IMR-90 (cell line): Measurements from ENCODE around the gene KLHDC9. TPM values are rescaled to one million over a fixed set of nuclear protein-coding genes. Genes with fewer than 3 reads are reported as not detected.
"Not testable (repeated sequence)": the region's sequence is repeated elsewhere in the genome, so short reads cannot be mapped to it uniquely, and the experiment has no call there.

Experiments used
- ATAC-seq: fragments of 200-7000 bp; cut with Tn5 transposase; 2 replicates; pipeline ENCODE4 v1.9.1; 2020; ENCODE audit warnings: low read depth, mild to moderate bottlenecking, moderate library complexity
- BruUV-seq: library from RNA; stranded (reverse); fragments of 400-500 nt; replicated peaks from 2 replicates; lab custom pipeline; 2021; lab: Mats Ljungman, UMichigan
- CTCF ChIA-PET: fragments of 300-600 bp; formaldehyde crosslinking; extraction: SDS; loops from one replicate; lab custom pipeline; 2021; ENCODE audit warnings: antibody characterized with exemption; lab: Yijun Ruan, JAX
- POLR2A ChIA-PET: fragments of 300-600 bp; sonication (Branson Sonifier 250); formaldehyde crosslinking; loops from one replicate; lab custom pipeline; 2022; ENCODE audit warnings: antibody characterized with exemption; ENCODE audit not compliant: unreplicated experiment; lab: Charles Lee
- DNase-seq: peaks from one replicate; pipeline ENCODE4 v3.0.0; 2013
- H2AFZ ChIP-seq: replicated peaks from 2 replicates; pipeline ENCODE3; 2013; ENCODE audit warnings: low read length, mild to moderate bottlenecking; ENCODE audit not compliant: poor library complexity
- H2AK5ac ChIP-seq: 2 replicates; pipeline ENCODE4 v1.6.1; 2013; ENCODE audit warnings: low read depth, low read length, inconsistent platforms
- H2AK9ac ChIP-seq: replicated peaks from 2 replicates; pipeline ENCODE3; 2013; ENCODE audit warnings: mild to moderate bottlenecking, low read depth, low read length, moderate library complexity; ENCODE audit not compliant: poor library complexity
- H2BK120ac ChIP-seq: 2 replicates; pipeline ENCODE4 v1.6.1; 2013; ENCODE audit warnings: low read depth, low read length, inconsistent platforms
- H2BK15ac ChIP-seq: 3 replicates; pipeline ENCODE4 v1.6.1; 2013; ENCODE audit warnings: low read depth, low read length, inconsistent platforms
- H2BK20ac ChIP-seq: 2 replicates; pipeline ENCODE4 v1.6.1; 2013; ENCODE audit warnings: low read depth, mild to moderate bottlenecking, inconsistent platforms, low read length, moderate library complexity
- H2BK5ac ChIP-seq: 2 replicates; pipeline ENCODE4 v1.6.1; 2013; ENCODE audit warnings: mild to moderate bottlenecking, low read depth, low read length, inconsistent platforms; ENCODE audit not compliant: poor library complexity, severe bottlenecking
- H3K14ac ChIP-seq: replicated peaks from 2 replicates; pipeline ENCODE4 v1.6.1; 2013; ENCODE audit warnings: low read depth, low read length, inconsistent platforms
- H3K18ac ChIP-seq: 2 replicates; pipeline ENCODE4 v1.6.1; 2013; ENCODE audit warnings: low read depth, low read length, control low read depth
- H3K23ac ChIP-seq: 2 replicates; pipeline ENCODE4 v1.6.1; 2013; ENCODE audit warnings: low read depth, low read length, inconsistent platforms
- H3K27ac ChIP-seq: 2 replicates; pipeline ENCODE4 v1.5.1; 2013; ENCODE audit warnings: mild to moderate bottlenecking, control low read depth, low read length; ENCODE audit not compliant: insufficient read depth
- H3K27me3 ChIP-seq: 2 replicates; pipeline ENCODE4 v1.6.1; 2013; ENCODE audit warnings: low read length; ENCODE audit not compliant: control insufficient read depth, insufficient read depth
- H3K36me3 ChIP-seq: 2 replicates; pipeline ENCODE4 v1.6.1; 2013; ENCODE audit warnings: low read length, mixed read lengths; ENCODE audit not compliant: control insufficient read depth, insufficient read depth
- H3K4ac ChIP-seq: 2 replicates; pipeline ENCODE4 v1.6.1; 2013; ENCODE audit warnings: low read depth, low read length, inconsistent platforms
- H3K4me1 ChIP-seq: 2 replicates; pipeline ENCODE4 v1.6.1; 2013; ENCODE audit warnings: low read length, mixed read lengths; ENCODE audit not compliant: control insufficient read depth, insufficient read depth
- H3K4me2 ChIP-seq: 2 replicates; pipeline ENCODE4 v1.6.1; 2013; ENCODE audit warnings: low read depth, mild to moderate bottlenecking, control low read depth, low read length, moderate library complexity
- H3K4me3 ChIP-seq: 2 replicates; pipeline ENCODE4 v1.5.1; 2013; ENCODE audit warnings: low read depth, mild to moderate bottlenecking, control low read depth, low read length, moderate library complexity; ENCODE audit not compliant: insufficient read depth
- H3K56ac ChIP-seq: 2 replicates; pipeline ENCODE4 v1.6.1; 2013; ENCODE audit warnings: low read length, inconsistent platforms; ENCODE audit not compliant: insufficient read depth; ENCODE audit errors: extremely low read depth
- H3K79me1 ChIP-seq, 2 experiments: 2 replicates each; pipeline ENCODE4 v1.6.1; 2013; ENCODE audit warnings: low read length in 2 of 2, inconsistent platforms in 1 of 2, low read depth in 1 of 2
- H3K9ac ChIP-seq: 2 replicates; pipeline ENCODE4 v1.6.1; 2013; ENCODE audit warnings: low read depth, low read length, control low read depth
- H3K9me1 ChIP-seq: 2 replicates; pipeline ENCODE4 v1.6.1; 2013; ENCODE audit warnings: low read length, inconsistent platforms; ENCODE audit not compliant: insufficient read depth
- H3K9me3 ChIP-seq: 2 replicates; pipeline ENCODE4 v1.6.1; 2013; ENCODE audit warnings: low read length; ENCODE audit not compliant: control insufficient read depth, insufficient read depth
- H4K20me1 ChIP-seq: 2 replicates; pipeline ENCODE4 v1.6.1; 2013; ENCODE audit warnings: low read length, inconsistent platforms; ENCODE audit not compliant: insufficient read depth
- H4K5ac ChIP-seq: 2 replicates; pipeline ENCODE4 v1.6.1; 2013; ENCODE audit warnings: mild to moderate bottlenecking, low read depth, low read length, control low read depth
- H4K8ac ChIP-seq, 2 experiments: 2 replicates each; pipeline ENCODE4 v1.6.1; 2013; ENCODE audit warnings: low read depth in 2 of 2, low read length in 2 of 2, control low read depth in 1 of 2, inconsistent platforms in 1 of 2
- H4K91ac ChIP-seq: 2 replicates; pipeline ENCODE4 v1.6.1; 2013; ENCODE audit warnings: low read depth, low read length, inconsistent platforms; ENCODE audit not compliant: insufficient read depth
- WGBS, 2 experiments: methylation state at CpG; one replicate each; pipeline versions ENCODE4 v1.1.5 to v1.1.7; 2013; ENCODE audit warnings: missing lambda C conversion rate in 2 of 2; ENCODE audit not compliant: insufficient read length in 1 of 2; ENCODE audit errors: extremely low coverage in 2 of 2; 5-methylcytosine and 5-hydroxymethylcytosine counted together
- dilution Hi-C: fragments of 300-500 bp; cut with HindIII; formaldehyde crosslinking; loops from one replicate; pipeline ENCODE4 v1.14.3; 2018; ENCODE audit warnings: low sequenced_read_pairs; ENCODE audit not compliant: unreplicated experiment
- in situ Hi-C: fragments of 300-500 bp; cut with MboI; formaldehyde crosslinking; loops from 3 replicates; pipeline ENCODE4 v1.14.3; 2019; ENCODE audit warnings: low sequenced_read_pairs, inconsistent platforms, mixed read lengths
- intact Hi-C: fragments of 100-400 bp; cut with micrococcal nuclease; formaldehyde crosslinking; loops from 2 replicates; pipeline ENCODE4 v1.10.0; 2022
- polyA plus RNA-seq, 3 experiments: library from polyadenylated mRNA; depleted of rRNA; stranded (reverse); fragments of >200 nt; gene quantifications; 2 replicates each; pipeline ENCODE4 v1.2.3, GENCODE V29; 2012; ENCODE audit warnings: low replicate concordance in 1 of 3
- total RNA-seq: library from RNA; depleted of rRNA; stranded (reverse); fragments of >200 nt; gene quantifications from 2 replicates; pipeline ENCODE4 v1.2.3, GENCODE V29; 2012

KLHDC9 gene
- total and polyA plus RNA-seq, 2 of the 4 experiments (the other 2 are of a cell fraction), result 0.18 to 0.70 TPM

- DNase-seq, H3K4me3 ChIP-seq, H2BK120ac ChIP-seq, H3K56ac ChIP-seq, H2AK5ac ChIP-seq, H2BK15ac ChIP-seq, H3K14ac ChIP-seq, POLR2A ChIA-PET, H3K27ac ChIP-seq, H3K9ac ChIP-seq, H3K36me3 ChIP-seq, dilution Hi-C loops, in situ Hi-C loops, H3K79me1 ChIP-seq, H4K5ac ChIP-seq, H2AK9ac ChIP-seq, H3K4me2 ChIP-seq, H3K27me3 ChIP-seq, CTCF ChIA-PET, H2AFZ ChIP-seq, H4K8ac ChIP-seq, H3K4me1 ChIP-seq, intact Hi-C loops, H3K9me1 ChIP-seq, H3K9me3 ChIP-seq, H3K18ac ChIP-seq, H2BK5ac ChIP-seq, H2BK20ac ChIP-seq, H3K23ac ChIP-seq, ATAC-seq, BruUV-seq, H4K91ac ChIP-seq, H3K4ac ChIP-seq, H4K20me1 ChIP-seq: not testable (repeated sequence)
- WGBS, 2 experiments, result 20% methylated on average over 1 of the region's 6 CpGs; no CpG with 5 or more reads in 1 of the 2 experiments
Measured at GRCh38 chr1:161063936-161064335, 34.2 kb upstream of the KLHDC9 start.

- H3K14ac ChIP-seq, H3K27ac ChIP-seq, H4K91ac ChIP-seq, intact Hi-C loops, H2BK15ac ChIP-seq, H2BK20ac ChIP-seq, in situ Hi-C loops, H3K4me1 ChIP-seq, BruUV-seq, H4K20me1 ChIP-seq, H2AK9ac ChIP-seq, H3K23ac ChIP-seq, H3K36me3 ChIP-seq, H3K79me1 ChIP-seq, CTCF ChIA-PET, H3K4ac ChIP-seq, POLR2A ChIA-PET, H4K5ac ChIP-seq, H3K4me3 ChIP-seq, H2BK5ac ChIP-seq, H3K4me2 ChIP-seq, H3K9me1 ChIP-seq, H4K8ac ChIP-seq, dilution Hi-C loops, H3K56ac ChIP-seq, H2AFZ ChIP-seq, H3K9me3 ChIP-seq, H3K18ac ChIP-seq, H3K27me3 ChIP-seq, DNase-seq, ATAC-seq, H3K9ac ChIP-seq, H2BK120ac ChIP-seq, H2AK5ac ChIP-seq: not testable (repeated sequence)
- no CpG with 5 or more reads among the region's 7 CpGs for WGBS, 2 experiments
Measured at GRCh38 chr1:161065681-161066080, 32.5 kb upstream of the KLHDC9 start.
